Measurements from ENCODE around the gene ZFP1. TPM values are rescaled to one million over a fixed set of nuclear protein-coding genes. Genes with fewer than 3 reads are reported as not detected.

Gene ZFP1
- total RNA-seq, result 16.5 and 17.0 TPM in 2 replicates
- long read RNA-seq, transcript ZFP1-202 (4 exons, 3,250 nt), result minor isoform, 5 of 92 reads
- long read RNA-seq, transcript ZFP1-201 (3 exons, 1,502 nt), result minor isoform, 5 of 92 reads
- long read RNA-seq, transcript ZFP1-209 (4 exons, 1,457 nt), result major isoform, 66 of 92 reads
- long read RNA-seq, partial matches to known transcripts, result 0 of 92 reads
- long read RNA-seq, other reads (novel, unspliced or antisense), result 12 of 92 reads

GRCh38 chr16:75148311-75149195 is at the start of gene ZFP1:
TSS of gene ZFP1 (plus strand) at chr16:75148524. CDS start at chr16:75152952, 4,428 bp downstream.
- Mint-ChIP-seq H3K4me1 (ENCODE audit: unreplicated experiment) (peaks cover 11% of the 10 kb centered on the region), H3K4me3 (ENCODE audit: unreplicated experiment) (peak within 1 kb of the TSS; percentile 84), H3K27me3 (ENCODE audit: unreplicated experiment) (no peaks in the 10 kb centered on the region), H3K9me3 (ENCODE audit: unreplicated experiment) (peaks cover 23% of the 10 kb centered on the region), H3K27ac (ENCODE audit: unreplicated experiment) (peak within 1 kb of the TSS; percentile 59), H3K36me3 (ENCODE audit: unreplicated experiment) (peaks cover 29% of the 10 kb centered on the region)
- DNase-seq (ENCODE audit: extremely low spot score, unreplicated experiment), result peak; percentile 98
- TF ChIP-seq CTCF (IDR thresholded peaks at IDR 0.05), result no peak

DNA sequence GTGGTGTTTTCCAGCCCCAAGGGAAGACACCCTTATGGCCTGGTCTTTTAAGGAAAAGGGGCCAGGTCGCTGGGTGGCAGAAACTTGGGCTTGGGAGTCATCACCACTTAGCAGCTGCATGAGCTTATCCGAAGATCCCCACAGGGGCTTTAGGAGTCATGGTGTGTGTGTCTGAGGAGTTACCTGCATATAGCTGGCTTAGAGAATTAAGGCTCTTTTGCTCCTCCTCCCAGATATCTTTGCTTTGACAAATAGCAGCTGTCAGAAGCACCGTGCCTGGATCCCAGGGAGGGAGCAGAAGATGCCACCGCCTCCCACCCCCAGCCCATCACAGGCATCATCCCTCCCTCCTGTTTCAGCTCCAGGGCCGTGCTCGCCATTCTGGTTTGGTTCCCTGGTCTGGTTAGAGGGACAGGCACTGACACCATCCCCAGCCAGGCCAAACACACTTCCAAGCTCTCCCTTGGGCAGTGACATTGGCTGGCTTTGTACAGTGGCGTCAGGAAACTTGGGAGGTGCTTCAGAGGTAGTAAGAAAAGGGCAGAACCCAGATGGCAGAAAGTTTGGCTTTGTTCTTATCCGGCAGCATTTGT is 49.2 kb upstream of the ZFP1 start:
- TF ChIP-seq CTCF (IDR thresholded peaks at IDR 0.05), result no peak
- no peaks in the 10 kb centered on the region for H3K9me3 Mint-ChIP-seq (ENCODE audit: unreplicated experiment)
- H3K27me3 Mint-ChIP-seq (ENCODE audit: unreplicated experiment), result no peaks in the 10 kb centered on the region
- H3K36me3 Mint-ChIP-seq (ENCODE audit: unreplicated experiment), result peaks cover 15% of the 10 kb centered on the region
- H3K27ac Mint-ChIP-seq (ENCODE audit: unreplicated experiment), result peak overlapping the region; percentile 75
- no peak for DNase-seq (ENCODE audit: extremely low spot score, unreplicated experiment)
- no peak overlapping the region for H3K4me3 Mint-ChIP-seq (ENCODE audit: unreplicated experiment)
- peaks cover 24% of the 10 kb centered on the region for H3K4me1 Mint-ChIP-seq (ENCODE audit: unreplicated experiment)

DNA sequence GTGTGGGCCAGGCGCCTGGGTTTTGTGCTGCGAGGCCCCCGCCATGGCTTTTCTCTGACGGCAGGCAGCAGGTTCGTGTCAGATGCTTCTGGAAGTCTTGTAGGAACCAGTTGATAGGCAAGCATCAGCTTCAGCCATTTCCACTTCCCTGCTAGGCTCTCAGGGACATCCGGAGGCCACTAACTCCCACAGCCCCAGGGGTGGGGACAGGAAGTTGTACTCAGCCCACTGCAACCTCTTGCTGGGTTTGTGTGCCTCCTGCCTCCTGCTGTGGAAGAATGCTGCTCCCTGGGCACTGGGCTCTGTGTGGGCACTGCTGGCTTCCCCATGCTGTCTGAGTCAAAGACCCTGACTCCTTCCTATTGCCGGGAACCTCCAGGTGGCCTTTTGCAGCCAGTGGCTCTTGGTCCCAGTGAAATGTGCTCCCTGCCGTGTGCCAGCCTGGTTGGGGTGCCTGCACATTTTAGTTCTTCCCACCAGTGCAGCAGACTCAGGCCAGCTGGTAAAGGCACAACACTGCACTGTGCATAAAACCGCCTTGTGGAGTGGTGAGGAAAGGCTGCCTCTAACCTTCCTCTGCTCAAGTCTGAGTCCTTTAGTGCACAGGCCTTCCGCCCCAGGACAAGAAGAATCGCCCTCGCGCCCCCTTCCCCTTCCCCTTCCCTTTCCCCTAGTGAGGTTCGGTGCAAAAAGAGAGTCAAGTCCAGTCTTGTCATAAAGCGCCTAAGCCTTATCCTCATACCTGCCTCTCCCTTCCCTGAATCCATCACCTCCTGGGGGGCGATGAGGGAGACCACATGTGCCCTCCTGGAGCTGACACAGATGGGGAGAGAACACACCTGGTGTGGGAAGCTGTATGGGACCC is 48.4 kb upstream of the ZFP1 start:
- Mint-ChIP-seq H3K27me3 (ENCODE audit: unreplicated experiment) (no peaks in the 10 kb centered on the region), H3K36me3 (ENCODE audit: unreplicated experiment) (peaks cover 12% of the 10 kb centered on the region), H3K4me1 (ENCODE audit: unreplicated experiment) (peaks cover 31% of the 10 kb centered on the region), H3K9me3 (ENCODE audit: unreplicated experiment) (no peaks in the 10 kb centered on the region), H3K27ac (ENCODE audit: unreplicated experiment) (peak overlapping the region; percentile 75), H3K4me3 (ENCODE audit: unreplicated experiment) (no peak overlapping the region)
- no peak for TF ChIP-seq CTCF (IDR thresholded peaks at IDR 0.05)
- DNase-seq (ENCODE audit: extremely low spot score, unreplicated experiment), result no peak

- no peak for TF ChIP-seq CTCF (IDR thresholded peaks at IDR 0.05)
- H3K9me3 Mint-ChIP-seq (ENCODE audit: unreplicated experiment), result no peaks in the 10 kb centered on the region
- H3K27ac Mint-ChIP-seq (ENCODE audit: unreplicated experiment), result peak overlapping the region; percentile 75
- DNase-seq (ENCODE audit: extremely low spot score, unreplicated experiment), result no peak
- H3K27me3 Mint-ChIP-seq (ENCODE audit: unreplicated experiment), result no peaks in the 10 kb centered on the region
- peaks cover 37% of the 10 kb centered on the region for H3K4me1 Mint-ChIP-seq (ENCODE audit: unreplicated experiment)
- no peak overlapping the region for H3K4me3 Mint-ChIP-seq (ENCODE audit: unreplicated experiment)
- peaks cover 15% of the 10 kb centered on the region for H3K36me3 Mint-ChIP-seq (ENCODE audit: unreplicated experiment)
Observed at GRCh38 chr16:75100603-75100990, 47.7 kb upstream of the ZFP1 start.
